GM23338 (cell line): ENCODE data around the gene EDN1. TPM values are rescaled to one million over a fixed set of nuclear protein-coding genes. Genes with fewer than 3 reads are reported as not detected.

Experiments used
- CREB1 ChIP-seq: fragments of 250-450 bp; sonication (Bioruptor Pico); IDR thresholded peaks from 2 replicates; pipeline ENCODE4 v1.5.0; 2020; ENCODE audit warnings: low read depth, mild to moderate bottlenecking, moderate library complexity
- EZH2 ChIP-seq: fragments of 200-600 bp; sonication (generic); IDR thresholded peaks from one replicate; pipeline ENCODE4 v1.8.0; 2017; ENCODE audit warnings: antibody characterized with exemption, mild to moderate bottlenecking, low read depth; ENCODE audit not compliant: unreplicated experiment
- EZH2phosphoT487 ChIP-seq: fragments of 200-600 bp; sonication (generic); IDR thresholded peaks from one replicate; pipeline ENCODE4 v1.8.1; 2018; ENCODE audit warnings: antibody characterized with exemption; ENCODE audit not compliant: unreplicated experiment
- JUNB ChIP-seq: IDR thresholded peaks from one replicate; pipeline ENCODE4 v1.6.1; 2016; ENCODE audit warnings: antibody characterized with exemption; ENCODE audit not compliant: unreplicated experiment
- NANOG ChIP-seq: IDR thresholded peaks from 2 replicates; pipeline ENCODE4 v1.6.1; 2016; ENCODE audit warnings: antibody characterized with exemption, borderline replicate concordance
- STAT1 ChIP-seq: IDR thresholded peaks from one replicate; pipeline ENCODE4 v1.6.1; 2016; ENCODE audit warnings: antibody characterized with exemption; ENCODE audit not compliant: unreplicated experiment
- ZNF114 ChIP-seq: fragments of 250-450 bp; sonication (Bioruptor Pico); IDR thresholded peaks from 2 replicates; pipeline ENCODE4 v1.5.0; 2020; ENCODE audit warnings: mild to moderate bottlenecking, moderate library complexity
- ZNF331 ChIP-seq: fragments of 250-450 bp; sonication (Bioruptor Pico); IDR thresholded peaks from 2 replicates; pipeline ENCODE4 v1.5.0; 2020; ENCODE audit warnings: low read depth, mild to moderate bottlenecking, moderate library complexity
- polyA plus RNA-seq: library from polyadenylated mRNA; unstranded; fragments of >200 nt; fragmentation: Nextera tagmentation; extraction: Ambion mirVana; gene quantifications from 2 replicates; pipeline ENCODE4 v1.2.1, GENCODE V29; 2016
- total RNA-seq: library from RNA; depleted of rRNA; stranded (reverse); fragments of >200 nt; shearing (Covaris generic); gene quantifications from 2 replicates; pipeline ENCODE4 v1.2.3, GENCODE V29; 2014
- TF ChIP-seq, protein P1 (sequence below): fragments of 250-450 bp; sonication (Bioruptor Pico); IDR thresholded peaks from 2 replicates; pipeline ENCODE4 v1.5.0; 2020; ENCODE audit warnings: mild to moderate bottlenecking, moderate library complexity
- TF ChIP-seq, protein P2 (sequence below): IDR thresholded peaks from 2 replicates; pipeline ENCODE4 v1.6.1; 2016; ENCODE audit warnings: antibody characterized with exemption
- TF ChIP-seq, protein P3 (sequence below): IDR thresholded peaks from one replicate; pipeline ENCODE4 v1.6.1; 2018; ENCODE audit warnings: antibody characterized with exemption; ENCODE audit not compliant: unreplicated experiment

EDN1 gene
- total and polyA plus RNA-seq, 2 experiments from 2014 or later, result 0.80 to 1.2 TPM

DNA sequence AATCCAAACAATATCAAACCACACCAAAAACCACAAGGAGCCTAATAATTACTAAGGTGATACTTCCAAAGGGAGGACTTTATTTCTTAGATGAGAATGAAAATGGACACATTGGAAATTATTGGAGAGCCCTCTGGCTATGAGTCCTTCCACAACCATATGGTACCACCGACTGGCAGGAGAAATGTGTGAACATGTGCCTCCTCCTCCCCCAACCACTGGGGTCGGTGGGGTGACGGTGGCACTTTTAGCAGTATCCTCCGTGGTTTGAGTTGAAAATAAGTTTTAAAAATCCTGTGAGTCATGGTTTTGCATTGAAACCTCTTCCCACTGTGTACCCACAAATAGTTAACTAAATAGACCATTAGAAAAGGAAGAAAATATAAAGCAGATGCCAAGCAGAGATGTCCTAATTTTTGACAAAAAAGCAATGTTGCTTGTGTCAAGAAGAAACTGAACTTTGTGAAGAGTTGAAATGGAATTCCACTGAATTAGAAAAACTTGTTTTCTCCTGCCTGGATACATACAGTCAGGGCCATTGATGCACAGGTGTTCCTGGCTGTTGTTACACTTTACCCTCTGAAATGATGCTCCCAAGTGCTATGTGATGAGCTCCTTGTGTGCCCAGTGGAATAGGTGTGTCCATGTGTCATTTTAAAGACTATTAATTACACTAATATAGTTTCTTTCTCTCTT is 3.2 kb downstream of the EDN1 start (continued):
- TF ChIP-seq, protein P1, sequence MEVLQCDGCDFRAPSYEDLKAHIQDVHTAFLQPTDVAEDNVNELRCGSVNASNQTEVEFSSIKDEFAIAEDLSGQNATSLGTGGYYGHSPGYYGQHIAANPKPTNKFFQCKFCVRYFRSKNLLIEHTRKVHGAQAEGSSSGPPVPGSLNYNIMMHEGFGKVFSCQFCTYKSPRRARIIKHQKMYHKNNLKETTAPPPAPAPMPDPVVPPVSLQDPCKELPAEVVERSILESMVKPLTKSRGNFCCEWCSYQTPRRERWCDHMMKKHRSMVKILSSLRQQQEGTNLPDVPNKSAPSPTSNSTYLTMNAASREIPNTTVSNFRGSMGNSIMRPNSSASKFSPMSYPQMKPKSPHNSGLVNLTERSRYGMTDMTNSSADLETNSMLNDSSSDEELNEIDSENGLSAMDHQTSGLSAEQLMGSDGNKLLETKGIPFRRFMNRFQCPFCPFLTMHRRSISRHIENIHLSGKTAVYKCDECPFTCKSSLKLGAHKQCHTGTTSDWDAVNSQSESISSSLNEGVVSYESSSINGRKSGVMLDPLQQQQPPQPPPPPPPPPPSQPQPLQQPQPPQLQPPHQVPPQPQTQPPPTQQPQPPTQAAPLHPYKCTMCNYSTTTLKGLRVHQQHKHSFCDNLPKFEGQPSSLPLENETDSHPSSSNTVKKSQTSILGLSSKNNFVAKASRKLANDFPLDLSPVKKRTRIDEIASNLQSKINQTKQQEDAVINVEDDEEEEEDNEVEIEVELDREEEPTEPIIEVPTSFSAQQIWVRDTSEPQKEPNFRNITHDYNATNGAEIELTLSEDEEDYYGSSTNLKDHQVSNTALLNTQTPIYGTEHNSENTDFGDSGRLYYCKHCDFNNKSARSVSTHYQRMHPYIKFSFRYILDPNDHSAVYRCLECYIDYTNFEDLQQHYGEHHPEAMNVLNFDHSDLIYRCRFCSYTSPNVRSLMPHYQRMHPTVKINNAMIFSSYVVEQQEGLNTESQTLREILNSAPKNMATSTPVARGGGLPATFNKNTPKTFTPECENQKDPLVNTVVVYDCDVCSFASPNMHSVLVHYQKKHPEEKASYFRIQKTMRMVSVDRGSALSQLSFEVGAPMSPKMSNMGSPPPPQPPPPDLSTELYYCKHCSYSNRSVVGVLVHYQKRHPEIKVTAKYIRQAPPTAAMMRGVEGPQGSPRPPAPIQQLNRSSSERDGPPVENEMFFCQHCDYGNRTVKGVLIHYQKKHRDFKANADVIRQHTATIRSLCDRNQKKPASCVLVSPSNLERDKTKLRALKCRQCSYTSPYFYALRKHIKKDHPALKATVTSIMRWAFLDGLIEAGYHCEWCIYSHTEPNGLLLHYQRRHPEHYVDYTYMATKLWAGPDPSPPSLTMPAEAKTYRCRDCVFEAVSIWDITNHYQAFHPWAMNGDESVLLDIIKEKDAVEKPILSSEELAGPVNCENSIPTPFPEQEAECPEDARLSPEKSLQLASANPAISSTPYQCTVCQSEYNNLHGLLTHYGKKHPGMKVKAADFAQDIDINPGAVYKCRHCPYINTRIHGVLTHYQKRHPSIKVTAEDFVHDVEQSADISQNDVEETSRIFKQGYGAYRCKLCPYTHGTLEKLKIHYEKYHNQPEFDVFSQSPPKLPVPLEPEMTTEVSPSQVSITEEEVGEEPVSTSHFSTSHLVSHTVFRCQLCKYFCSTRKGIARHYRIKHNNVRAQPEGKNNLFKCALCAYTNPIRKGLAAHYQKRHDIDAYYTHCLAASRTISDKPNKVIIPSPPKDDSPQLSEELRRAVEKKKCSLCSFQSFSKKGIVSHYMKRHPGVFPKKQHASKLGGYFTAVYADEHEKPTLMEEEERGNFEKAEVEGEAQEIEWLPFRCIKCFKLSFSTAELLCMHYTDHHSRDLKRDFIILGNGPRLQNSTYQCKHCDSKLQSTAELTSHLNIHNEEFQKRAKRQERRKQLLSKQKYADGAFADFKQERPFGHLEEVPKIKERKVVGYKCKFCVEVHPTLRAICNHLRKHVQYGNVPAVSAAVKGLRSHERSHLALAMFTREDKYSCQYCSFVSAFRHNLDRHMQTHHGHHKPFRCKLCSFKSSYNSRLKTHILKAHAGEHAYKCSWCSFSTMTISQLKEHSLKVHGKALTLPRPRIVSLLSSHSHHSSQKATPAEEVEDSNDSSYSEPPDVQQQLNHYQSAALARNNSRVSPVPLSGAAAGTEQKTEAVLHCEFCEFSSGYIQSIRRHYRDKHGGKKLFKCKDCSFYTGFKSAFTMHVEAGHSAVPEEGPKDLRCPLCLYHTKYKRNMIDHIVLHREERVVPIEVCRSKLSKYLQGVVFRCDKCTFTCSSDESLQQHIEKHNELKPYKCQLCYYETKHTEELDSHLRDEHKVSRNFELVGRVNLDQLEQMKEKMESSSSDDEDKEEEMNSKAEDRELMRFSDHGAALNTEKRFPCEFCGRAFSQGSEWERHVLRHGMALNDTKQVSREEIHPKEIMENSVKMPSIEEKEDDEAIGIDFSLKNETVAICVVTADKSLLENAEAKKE (CRISPR knock-in tag), result no peak
- no peak for TF ChIP-seq CREB1
- no peak for TF ChIP-seq JUNB
- no peak for TF ChIP-seq EZH2phosphoT487
- TF ChIP-seq ZNF331 (CRISPR knock-in tag), result no peak
- TF ChIP-seq, protein P2, sequence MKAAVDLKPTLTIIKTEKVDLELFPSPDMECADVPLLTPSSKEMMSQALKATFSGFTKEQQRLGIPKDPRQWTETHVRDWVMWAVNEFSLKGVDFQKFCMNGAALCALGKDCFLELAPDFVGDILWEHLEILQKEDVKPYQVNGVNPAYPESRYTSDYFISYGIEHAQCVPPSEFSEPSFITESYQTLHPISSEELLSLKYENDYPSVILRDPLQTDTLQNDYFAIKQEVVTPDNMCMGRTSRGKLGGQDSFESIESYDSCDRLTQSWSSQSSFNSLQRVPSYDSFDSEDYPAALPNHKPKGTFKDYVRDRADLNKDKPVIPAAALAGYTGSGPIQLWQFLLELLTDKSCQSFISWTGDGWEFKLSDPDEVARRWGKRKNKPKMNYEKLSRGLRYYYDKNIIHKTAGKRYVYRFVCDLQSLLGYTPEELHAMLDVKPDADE, result no peak
- TF ChIP-seq STAT1, result no peak
- no peak for TF ChIP-seq ZNF114
- TF ChIP-seq EZH2, result no peak
- TF ChIP-seq NANOG, result no peak
- TF ChIP-seq, protein P3, sequence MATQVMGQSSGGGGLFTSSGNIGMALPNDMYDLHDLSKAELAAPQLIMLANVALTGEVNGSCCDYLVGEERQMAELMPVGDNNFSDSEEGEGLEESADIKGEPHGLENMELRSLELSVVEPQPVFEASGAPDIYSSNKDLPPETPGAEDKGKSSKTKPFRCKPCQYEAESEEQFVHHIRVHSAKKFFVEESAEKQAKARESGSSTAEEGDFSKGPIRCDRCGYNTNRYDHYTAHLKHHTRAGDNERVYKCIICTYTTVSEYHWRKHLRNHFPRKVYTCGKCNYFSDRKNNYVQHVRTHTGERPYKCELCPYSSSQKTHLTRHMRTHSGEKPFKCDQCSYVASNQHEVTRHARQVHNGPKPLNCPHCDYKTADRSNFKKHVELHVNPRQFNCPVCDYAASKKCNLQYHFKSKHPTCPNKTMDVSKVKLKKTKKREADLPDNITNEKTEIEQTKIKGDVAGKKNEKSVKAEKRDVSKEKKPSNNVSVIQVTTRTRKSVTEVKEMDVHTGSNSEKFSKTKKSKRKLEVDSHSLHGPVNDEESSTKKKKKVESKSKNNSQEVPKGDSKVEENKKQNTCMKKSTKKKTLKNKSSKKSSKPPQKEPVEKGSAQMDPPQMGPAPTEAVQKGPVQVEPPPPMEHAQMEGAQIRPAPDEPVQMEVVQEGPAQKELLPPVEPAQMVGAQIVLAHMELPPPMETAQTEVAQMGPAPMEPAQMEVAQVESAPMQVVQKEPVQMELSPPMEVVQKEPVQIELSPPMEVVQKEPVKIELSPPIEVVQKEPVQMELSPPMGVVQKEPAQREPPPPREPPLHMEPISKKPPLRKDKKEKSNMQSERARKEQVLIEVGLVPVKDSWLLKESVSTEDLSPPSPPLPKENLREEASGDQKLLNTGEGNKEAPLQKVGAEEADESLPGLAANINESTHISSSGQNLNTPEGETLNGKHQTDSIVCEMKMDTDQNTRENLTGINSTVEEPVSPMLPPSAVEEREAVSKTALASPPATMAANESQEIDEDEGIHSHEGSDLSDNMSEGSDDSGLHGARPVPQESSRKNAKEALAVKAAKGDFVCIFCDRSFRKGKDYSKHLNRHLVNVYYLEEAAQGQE, result no peak
